ENCODE results near the gene LRFN5. TPM values are rescaled to one million over a fixed set of nuclear protein-coding genes. Genes with fewer than 3 reads are reported as not detected.

The LRFN5 gene
- total and polyA plus RNA-seq, 2 of the 13 experiments (the other 11 are each of a cell fraction or from before 2014, with no cell fraction given) = not detected

- FAIRE-seq (no peak), ATAC-seq (peak; percentile 63), DNase-seq (ENCODE audit: low spot score) (no peak)
- Histone ChIP-seq H3K4me2 (ENCODE audit: low read depth, low read length) (peak overlapping the region; percentile 23), H3K27me3 (ENCODE audit: control insufficient read depth in 1 of 2, insufficient read depth in 2 of 2, low read length in 2 of 2) (peaks cover 12 to 59% of the 10 kb centered on the region in 2 experiments), H4K20me1 (ENCODE audit: insufficient read depth, low read length) (no peaks in the 10 kb centered on the region), H3K4me3 (replicated peaks in 1 of 3; ENCODE audit: insufficient read depth in 1 of 3, low read depth in 2 of 3, low read length in 3 of 3) (peak overlapping the region in 2 of 3 experiments; percentile 8 to 18; a peak in 1 of 6 replicates), H3K36me3 (replicated peaks in 1 of 2; ENCODE audit: control insufficient read depth in 1 of 2, insufficient read depth in 2 of 2, low read length in 2 of 2) (no peaks in the 10 kb centered on the region), H3K27ac (ENCODE audit: extremely low read length, insufficient read depth, low read length) (no peak overlapping the region), H3K4me1 (ENCODE audit: insufficient read depth, low read length) (peaks cover 17% of the 10 kb centered on the region), H3K9me3 (ENCODE audit: low read length) (no peaks in the 10 kb centered on the region), H3K79me2 (ENCODE audit: insufficient read depth, low read length) (no peaks in the 10 kb centered on the region), H2AFZ (ENCODE audit: low read length) (peak overlapping the region; percentile 17), H3K9ac (ENCODE audit: insufficient read depth, low read depth, low read length) (no peak overlapping the region)
- CTCF ChIA-PET (ENCODE audit: low intra/inter-chr PET ratio, low total read pairs) = no interaction called here
- intact Hi-C loops (cut with micrococcal nuclease; ENCODE audit: unreplicated experiment) (no loop called here), in situ Hi-C loops (cut with HindIII; ENCODE audit: extremely low pct_ligation_motif_present, low pct_unique_long_range_greater_than_20kb) (no loop called here)
- 7% methylated on average over 29 of the region's 29 CpGs for WGBS (ENCODE audit: low lambda C conversion rate)
- POLR2A ChIA-PET = no interaction called here
- BruUV-seq (replicated peaks) = no TSS peak
- TF ChIP-seq ZUFSP (CRISPR knock-in tag; IDR thresholded peaks at IDR 0.05; ENCODE audit: borderline replicate concordance) (no peak), ZNF891 (CRISPR knock-in tag; IDR thresholded peaks at IDR 0.05) (0 out of 2 replicates have a peak, but pooled peaks have one; percentile 5), KAT7 (CRISPR knock-in tag; IDR thresholded peaks at IDR 0.05; ENCODE audit: borderline replicate concordance) (no peak), ZFY (CRISPR knock-in tag; IDR thresholded peaks at IDR 0.05) (no peak), XRCC5 (optimal IDR thresholded peaks at IDR 0.05; ENCODE audit: low read length) (peak; percentile 65), NRL (CRISPR knock-in tag; IDR thresholded peaks at IDR 0.05; ENCODE audit: borderline replicate concordance) (peak; percentile 54; the same call in 1 of the 2 replicates), ZNF670 (CRISPR knock-in tag; IDR thresholded peaks at IDR 0.05; ENCODE audit: borderline replicate concordance) (no peak), ZNF747 (CRISPR knock-in tag; IDR thresholded peaks at IDR 0.05; ENCODE audit: borderline replicate concordance) (no peak), ZNF768 (CRISPR knock-in tag; IDR thresholded peaks at IDR 0.05) (0 out of 2 replicates have a peak, but pooled peaks have one; percentile 73), LRRFIP1 (CRISPR knock-in tag; conservative IDR thresholded peaks at IDR 0.05) (no peak), TFAP4 (IDR thresholded peaks at IDR 0.05; ENCODE audit: borderline replicate concordance, low read depth) (0 out of 2 replicates have a peak, but pooled peaks have one; percentile 11), ZNF574 (CRISPR knock-in tag; IDR thresholded peaks at IDR 0.05) (peak; percentile 48; the same call in 1 of the 2 replicates), CBX2 (IDR thresholded peaks at IDR 0.05; ENCODE audit: low read depth, low read length) (no peak), CBX2 (CRISPR knock-in tag; IDR thresholded peaks at IDR 0.05; ENCODE audit: low read depth) (peak; percentile 35; the same call in 1 of the 2 replicates), ZNF839 (CRISPR knock-in tag; IDR thresholded peaks at IDR 0.05; ENCODE audit: borderline replicate concordance) (no peak)
Measured at GRCh38 chr14:41604721-41605531, 1.8 kb upstream of the LRFN5 start.

Data from HepG2 (cell line).